HCT116 (cell line): ENCODE measurements around the gene WDR35. TPM values are rescaled to one million over a fixed set of nuclear protein-coding genes. Genes with fewer than 3 reads are reported as not detected.

Experiments
- ATAC-seq: fragments of 200-7000 bp; cut with Tn5 transposase; 2 replicates; pipeline ENCODE4 v1.9.1; 2020; ENCODE audit warnings: mild to moderate bottlenecking, moderate library complexity
- BruUV-seq: library from RNA; stranded (reverse); fragments of 400-500 nt; replicated peaks from 2 replicates; lab custom pipeline; 2021; lab: Mats Ljungman, UMichigan
- CTCF ChIA-PET: fragments of 300-600 bp; sonication (Branson Sonifier 250); formaldehyde crosslinking; loops from one replicate; lab custom pipeline; 2021; ENCODE audit warnings: antibody characterized with exemption; lab: Charles Lee
- POLR2A ChIA-PET: fragments of 300-600, 350-600 bp; sonication (Branson Sonifier 250); formaldehyde crosslinking; loops from one replicate; lab custom pipeline; 2021; ENCODE audit warnings: antibody characterized with exemption; lab: Charles Lee
- RAD21 ChIA-PET, 2 experiments: fragments of 300-600 bp; sonication (Branson Sonifier 250); formaldehyde crosslinking; loops; one replicate each; lab custom pipeline; 2023; ENCODE audit warnings: low total read pairs in 2 of 2; ENCODE audit not compliant: uncharacterized antibody in 2 of 2, unreplicated experiment in 2 of 2, low non-redundant PET in 1 of 2; lab: Charles Lee
- DNase-seq: peaks from one replicate; pipeline ENCODE4 v3.0.0-alpha.2; 2010; ENCODE audit warnings: low read depth, low spot score
- H2AFZ ChIP-seq: fragments of 200-600 bp; shearing (Covaris generic), sonication (generic); 2 replicates; pipeline ENCODE4 v1.6.1; 2017; ENCODE audit warnings: low read depth, mixed run types, mixed read lengths, antibody characterized with exemption, low read length; ENCODE audit not compliant: poor library complexity, severe bottlenecking
- H3K27ac ChIP-seq: 2 replicates; pipeline ENCODE4 v1.5.1; 2012; ENCODE audit warnings: low read depth, low read length
- H3K27me3 ChIP-seq: fragments of 200-600 bp; sonication (generic); 2 replicates; pipeline ENCODE4 v1.6.1; 2016; ENCODE audit warnings: mixed run types, low read length, mixed read lengths; ENCODE audit not compliant: insufficient read depth
- H3K36me3 ChIP-seq, 2 experiments: fragments of 200-500 bp in 1 of 2; fragments of 200-600 bp in 1 of 2; sonication (Bioruptor generic) in 1 of 2; sonication (generic) in 1 of 2; 2 replicates each; pipeline versions ENCODE4 v1.5.1 to v1.6.1; 2014 to 2016; ENCODE audit warnings: low read length in 2 of 2, inconsistent platforms in 1 of 2, mixed read lengths in 1 of 2, mixed run types in 1 of 2; ENCODE audit not compliant: insufficient read depth in 2 of 2, control insufficient read depth in 1 of 2
- H3K4me1 ChIP-seq, 2 experiments: fragments of 200-600 bp in 1 of 2; sonication (generic) in 1 of 2; 2 replicates each; pipeline versions ENCODE4 v1.5.1 to v1.6.1; 2012 to 2017; ENCODE audit warnings: low read length in 2 of 2, inconsistent platforms in 1 of 2, mild to moderate bottlenecking in 1 of 2, mixed read lengths in 1 of 2, mixed run types in 1 of 2, moderate library complexity in 1 of 2; ENCODE audit not compliant: insufficient read depth in 2 of 2, control insufficient read depth in 1 of 2
- H3K4me2 ChIP-seq: fragments of 200-600 bp; sonication (generic); 2 replicates; pipeline ENCODE4 v1.6.1; 2017; ENCODE audit warnings: mixed run types, low read length, mixed read lengths
- H3K4me3 ChIP-seq, 2 experiments: fragments of 200-600 bp in 1 of 2; sonication (generic) in 1 of 2; replicated peaks in 1 of 2; 2 replicates each; pipeline ENCODE4 v1.5.1; 2011 to 2016; ENCODE audit warnings: low read length in 2 of 2, control low read depth in 1 of 2, low read depth in 1 of 2, mild to moderate bottlenecking in 1 of 2, mixed read lengths in 1 of 2, mixed run types in 1 of 2
- H3K79me2 ChIP-seq: fragments of 200-600 bp; sonication (generic); 2 replicates; pipeline ENCODE4 v1.6.1; 2017; ENCODE audit warnings: mild to moderate bottlenecking, mixed run types, low read length, moderate library complexity, mixed read lengths; ENCODE audit not compliant: insufficient read depth
- H3K9ac ChIP-seq: fragments of 200-600 bp; sonication (generic); 2 replicates; pipeline ENCODE4 v1.6.1; 2016; ENCODE audit warnings: low read length, mixed read lengths
- H3K9me2 ChIP-seq: fragments of 200-600 bp; sonication (generic), shearing (Covaris generic); 2 replicates; pipeline ENCODE4 v1.6.1; 2017; ENCODE audit warnings: mixed run types, mild to moderate bottlenecking, moderate library complexity; ENCODE audit not compliant: insufficient read depth
- H3K9me3 ChIP-seq, 2 experiments: fragments of 200-500 bp in 1 of 2; fragments of 200-600 bp in 1 of 2; sonication (Bioruptor generic) in 1 of 2; sonication (generic) in 1 of 2; 2 replicates each; pipeline ENCODE4 v1.6.1; 2014 to 2017; ENCODE audit warnings: low read length in 2 of 2, mixed read lengths in 2 of 2, inconsistent platforms in 1 of 2, low read depth in 1 of 2, mild to moderate bottlenecking in 1 of 2, mixed run types in 1 of 2, moderate library complexity in 1 of 2; ENCODE audit not compliant: control insufficient read depth in 1 of 2, insufficient read depth in 1 of 2
- H4K20me1 ChIP-seq: fragments of 200-600 bp; sonication (generic), shearing (Covaris generic); 2 replicates; pipeline ENCODE4 v1.6.1; 2017; ENCODE audit warnings: mixed run types, mild to moderate bottlenecking, moderate library complexity; ENCODE audit not compliant: insufficient read depth
- CBX3 ChIP-seq: IDR thresholded peaks from 2 replicates; pipeline ENCODE4 v1.6.1; 2012; ENCODE audit warnings: low read depth
- EGR1 ChIP-seq: IDR thresholded peaks from 2 replicates; pipeline ENCODE4 v1.6.1; 2012; ENCODE audit warnings: low read depth
- ELF1 ChIP-seq: IDR thresholded peaks from 2 replicates; pipeline ENCODE4 v1.6.1; 2012; ENCODE audit warnings: low read depth, borderline replicate concordance
- EZH2phosphoT487 ChIP-seq: fragments of 200-600 bp; IDR thresholded peaks from 2 replicates; pipeline ENCODE4 v1.6.1; 2018; ENCODE audit warnings: antibody characterized with exemption, borderline replicate concordance
- FOSL1 ChIP-seq: IDR thresholded peaks from 2 replicates; pipeline ENCODE4 v1.6.1; 2012; ENCODE audit warnings: low read depth
- JUND ChIP-seq: IDR thresholded peaks from 2 replicates; pipeline ENCODE4 v1.6.1; 2012
- POLR2A ChIP-seq: IDR thresholded peaks from 2 replicates; pipeline ENCODE4 v1.7.0; 2011; ENCODE audit warnings: borderline replicate concordance; ENCODE audit not compliant: insufficient read depth, insufficient read length; ENCODE audit errors: extremely low read depth
- SIN3A ChIP-seq: IDR thresholded peaks from 2 replicates; pipeline ENCODE4 v1.6.1; 2012; ENCODE audit warnings: low read depth
- SP1 ChIP-seq: IDR thresholded peaks from 2 replicates; pipeline ENCODE4 v1.6.1; 2012; ENCODE audit warnings: low read depth
- YY1 ChIP-seq: IDR thresholded peaks from 2 replicates; pipeline ENCODE4 v1.6.1; 2011; ENCODE audit warnings: low read length, low read depth, moderate library complexity, mild to moderate bottlenecking; ENCODE audit not compliant: insufficient replicate concordance; ENCODE audit errors: extremely low read depth
- ZFX ChIP-seq: fragments of 450-650 bp; IDR thresholded peaks from 2 replicates; pipeline ENCODE4 v1.6.1; 2017
- ZNF274 ChIP-seq: fragments of 200-500 bp; sonication (Bioruptor generic); IDR thresholded peaks from 2 replicates; pipeline ENCODE4 v1.6.1; 2014; ENCODE audit warnings: mild to moderate bottlenecking, low read depth, low read length, inconsistent platforms
- intact Hi-C: fragments of 100-400 bp; cut with micrococcal nuclease; formaldehyde crosslinking; loops from 2 replicates; pipeline ENCODE4 v1.10.0; 2022
- total RNA-seq: library from RNA; stranded (reverse); gene quantifications from one replicate; pipeline ENCODE4 v1.2.1, GENCODE V29; 2021; ENCODE audit not compliant: unreplicated experiment
- TF ChIP-seq, protein P1 (sequence below): IDR thresholded peaks from 2 replicates; pipeline ENCODE4 v1.6.1; 2011; ENCODE audit warnings: mild to moderate bottlenecking, low read length, moderate library complexity; ENCODE audit not compliant: insufficient replicate concordance; ENCODE audit errors: extremely low read depth

WDR35 gene
- total RNA-seq, 1 experiment from 2014 or later, result 9.6 TPM

DNA sequence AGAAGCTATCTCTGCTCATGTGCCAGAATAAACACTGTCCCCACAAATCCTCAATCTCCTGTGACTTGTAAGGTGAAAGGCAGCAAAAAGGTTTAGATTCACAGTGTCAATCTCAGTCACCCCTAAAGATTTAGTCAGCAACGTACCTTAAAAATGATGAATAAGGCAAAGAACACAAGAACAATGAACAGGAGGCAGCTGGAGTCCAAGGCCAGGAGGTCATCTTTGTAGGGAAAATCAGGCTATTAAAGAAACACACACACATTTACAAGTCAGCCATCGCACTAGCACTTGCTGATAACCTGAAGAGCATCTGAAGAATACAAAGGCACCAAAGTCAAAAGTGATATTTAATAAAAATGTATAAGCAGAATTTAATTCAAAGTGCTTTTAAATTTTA is 44.9 kb upstream of the WDR35 start:
- intact Hi-C loops, result no loop called here
- BruUV-seq, result no TSS peak
- H3K9me2 ChIP-seq, result no peaks in the 10 kb centered on the region
- H2AFZ ChIP-seq, result no peak overlapping the region
- POLR2A ChIA-PET, result no interaction called here
- H3K4me1 ChIP-seq, result no peaks in the 10 kb centered on the region
- ATAC-seq (no peak), DNase-seq (no peak)
- H4K20me1 ChIP-seq, result no peaks in the 10 kb centered on the region
- TF ChIP-seq CBX3 (no peak), SIN3A (no peak), ELF1 (no peak), ZNF274 (no peak), EGR1 (no peak), ZFX (no peak), YY1 (no peak), FOSL1 (no peak), EZH2phosphoT487 (no peak), SP1 (no peak), JUND (no peak), POLR2A (no peak)
- TF ChIP-seq, protein P1, sequence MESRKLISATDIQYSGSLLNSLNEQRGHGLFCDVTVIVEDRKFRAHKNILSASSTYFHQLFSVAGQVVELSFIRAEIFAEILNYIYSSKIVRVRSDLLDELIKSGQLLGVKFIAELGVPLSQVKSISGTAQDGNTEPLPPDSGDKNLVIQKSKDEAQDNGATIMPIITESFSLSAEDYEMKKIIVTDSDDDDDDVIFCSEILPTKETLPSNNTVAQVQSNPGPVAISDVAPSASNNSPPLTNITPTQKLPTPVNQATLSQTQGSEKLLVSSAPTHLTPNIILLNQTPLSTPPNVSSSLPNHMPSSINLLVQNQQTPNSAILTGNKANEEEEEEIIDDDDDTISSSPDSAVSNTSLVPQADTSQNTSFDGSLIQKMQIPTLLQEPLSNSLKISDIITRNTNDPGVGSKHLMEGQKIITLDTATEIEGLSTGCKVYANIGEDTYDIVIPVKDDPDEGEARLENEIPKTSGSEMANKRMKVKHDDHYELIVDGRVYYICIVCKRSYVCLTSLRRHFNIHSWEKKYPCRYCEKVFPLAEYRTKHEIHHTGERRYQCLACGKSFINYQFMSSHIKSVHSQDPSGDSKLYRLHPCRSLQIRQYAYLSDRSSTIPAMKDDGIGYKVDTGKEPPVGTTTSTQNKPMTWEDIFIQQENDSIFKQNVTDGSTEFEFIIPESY, result no peak
- no peak overlapping the region for H3K4me2 ChIP-seq
- CTCF ChIA-PET, result no interaction called here
- no peak overlapping the region for H3K27ac ChIP-seq
- H3K27me3 ChIP-seq, result no peaks in the 10 kb centered on the region
- no peaks in the 10 kb centered on the region for H3K9me3 ChIP-seq
- H3K4me3 ChIP-seq, result no peak overlapping the region
- no peak overlapping the region for H3K9ac ChIP-seq
- RAD21 ChIA-PET, result no interaction called here
- no peaks in the 10 kb centered on the region for H3K79me2 ChIP-seq
- H3K36me3 ChIP-seq, result peaks cover 30 to 42% of the 10 kb centered on the region in 2 experiments
